Spleen (tissue), 7 donors: ENCODE data around the gene TPM4.

Experiments
- POLR2A ChIP-seq, 3 donors: fragments of 450-650 bp; IDR thresholded peaks; one replicate each; pipeline ENCODE4 v1.5.1; 2017; ENCODE audit warnings: antibody characterized with exemption in 3 of 3, mild to moderate bottlenecking in 1 of 3
- POLR2AphosphoS5 ChIP-seq, 3 donors: sonication (generic); formaldehyde crosslinking; IDR thresholded peaks; one replicate each; pipeline ENCODE4 v1.5.1; 2017; ENCODE audit warnings: antibody characterized with exemption in 3 of 3
- TF ChIP-seq, protein P1 (sequence below), 11 experiments: fragments of 200-600 bp in 7 of 11; fragments of 450-650 bp in 4 of 11; sonication (generic) in 4 of 11; IDR thresholded peaks in 8 of 11; conservative IDR thresholded peaks in 3 of 11; 1 replicate in 7 of 11; 2 replicates in 4 of 11; pipeline versions ENCODE4 v1.4.0 to v1.8.0; 2016 to 2021; ENCODE audit warnings: antibody characterized with exemption in 11 of 11, inconsistent platforms in 4 of 11, mild to moderate bottlenecking in 1 of 11
- donor health status: DM: no; HTN: no; CAD: no; lungs with moderate emphysema.
- donor health status: DM: no; HTN: no; CAD: no.
- donor health status: DM: no; HTN: no; CAD: no.

DNA sequence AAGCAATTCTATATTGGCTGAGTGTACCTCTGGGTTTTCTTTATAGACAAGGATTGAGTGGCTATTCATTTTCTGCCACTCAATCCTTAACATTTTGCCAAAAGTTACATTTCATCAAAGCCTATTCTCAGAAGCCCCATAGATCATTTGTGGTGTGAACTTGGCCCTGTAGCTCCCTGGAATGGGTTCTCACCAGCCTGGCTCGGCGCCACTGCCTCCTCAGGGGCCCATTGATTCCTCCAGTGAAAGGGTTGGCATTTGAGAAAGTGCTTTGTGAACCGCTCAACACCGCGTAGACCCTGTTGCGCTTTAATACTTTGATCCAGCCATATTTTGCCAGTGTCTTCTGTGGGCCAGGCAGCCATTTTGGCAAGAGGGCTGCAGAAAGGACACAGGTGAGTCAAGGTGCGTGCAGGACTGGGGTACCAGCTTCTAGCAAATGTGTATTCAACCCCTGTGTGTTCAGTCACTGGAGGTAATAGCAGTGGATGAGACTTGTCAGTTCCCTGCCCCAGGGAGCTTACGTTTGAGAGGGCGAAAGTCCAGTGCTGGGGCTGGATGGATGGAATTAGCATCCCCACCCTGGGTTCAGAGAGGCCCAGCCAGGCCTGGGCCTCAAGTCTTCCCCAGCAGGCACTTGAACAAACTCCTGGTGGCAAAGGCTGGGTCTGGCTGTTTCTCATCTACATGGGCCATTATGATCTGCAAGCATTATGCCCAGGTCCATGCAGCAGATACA is 39.2 kb downstream of the TPM4 start:
- TF ChIP-seq, protein P1, sequence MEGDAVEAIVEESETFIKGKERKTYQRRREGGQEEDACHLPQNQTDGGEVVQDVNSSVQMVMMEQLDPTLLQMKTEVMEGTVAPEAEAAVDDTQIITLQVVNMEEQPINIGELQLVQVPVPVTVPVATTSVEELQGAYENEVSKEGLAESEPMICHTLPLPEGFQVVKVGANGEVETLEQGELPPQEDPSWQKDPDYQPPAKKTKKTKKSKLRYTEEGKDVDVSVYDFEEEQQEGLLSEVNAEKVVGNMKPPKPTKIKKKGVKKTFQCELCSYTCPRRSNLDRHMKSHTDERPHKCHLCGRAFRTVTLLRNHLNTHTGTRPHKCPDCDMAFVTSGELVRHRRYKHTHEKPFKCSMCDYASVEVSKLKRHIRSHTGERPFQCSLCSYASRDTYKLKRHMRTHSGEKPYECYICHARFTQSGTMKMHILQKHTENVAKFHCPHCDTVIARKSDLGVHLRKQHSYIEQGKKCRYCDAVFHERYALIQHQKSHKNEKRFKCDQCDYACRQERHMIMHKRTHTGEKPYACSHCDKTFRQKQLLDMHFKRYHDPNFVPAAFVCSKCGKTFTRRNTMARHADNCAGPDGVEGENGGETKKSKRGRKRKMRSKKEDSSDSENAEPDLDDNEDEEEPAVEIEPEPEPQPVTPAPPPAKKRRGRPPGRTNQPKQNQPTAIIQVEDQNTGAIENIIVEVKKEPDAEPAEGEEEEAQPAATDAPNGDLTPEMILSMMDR (IDR thresholded peaks at IDR 0.05 in 8 of 11, conservative IDR thresholded peaks at IDR 0.05 in 3 of 11), result no peak
- TF ChIP-seq POLR2AphosphoS5 (IDR thresholded peaks at IDR 0.05) (no peak), POLR2A (IDR thresholded peaks at IDR 0.05) (no peak)
